CD4-positive, alpha-beta T cell (primary cell): Measurements from ENCODE around the gene YPEL5. TPM values are rescaled to one million over a fixed set of nuclear protein-coding genes. Genes with fewer than 3 reads are reported as not detected.

Experiments used
- ATAC-seq: fragments of 200-7000 bp; cut with Tn5 transposase; one replicate; pipeline ENCODE4 v1.10.0; 2022; ENCODE audit warnings: mild to moderate bottlenecking; ENCODE audit not compliant: poor library complexity
- CTCF ChIA-PET: fragments of 350-600 bp; sonication (Branson Sonifier 250); formaldehyde crosslinking; loops from one replicate; lab custom pipeline; 2021; ENCODE audit warnings: antibody characterized with exemption, inconsistent platforms; lab: Charles Lee
- POLR2A ChIA-PET: fragments of 350-600 bp; sonication (Branson Sonifier 250); formaldehyde crosslinking; loops from one replicate; lab custom pipeline; 2021; ENCODE audit warnings: antibody characterized with exemption, inconsistent platforms; lab: Charles Lee
- DNase-seq, 14 experiments: peaks; one replicate each; pipeline ENCODE4 v3.0.0-alpha.2; 2013 to 2020; ENCODE audit warnings: mixed read lengths in 2 of 14
- H3K27ac ChIP-seq, 2 donors: one replicate each; pipeline versions ENCODE4 v1.5.1 to v1.7.0; 2013; ENCODE audit warnings: low read length in 2 of 2, low read depth in 1 of 2, mild to moderate bottlenecking in 1 of 2
- H3K27me3 ChIP-seq, 2 experiments: 1 replicate in 1 of 2; 2 replicates in 1 of 2; pipeline versions ENCODE4 v1.6.1 to v1.7.0; 2013; ENCODE audit warnings: low read length in 2 of 2, control low read depth in 1 of 2, mild to moderate bottlenecking in 1 of 2, moderate library complexity in 1 of 2; ENCODE audit not compliant: insufficient read depth in 2 of 2, control insufficient read depth in 1 of 2
- H3K36me3 ChIP-seq: one replicate; pipeline ENCODE4 v1.6.1; 2013; ENCODE audit warnings: low read length, control low read depth; ENCODE audit not compliant: insufficient read depth
- H3K4me1 ChIP-seq: one replicate; pipeline ENCODE4 v1.6.1; 2013; ENCODE audit warnings: low read length, control low read depth; ENCODE audit not compliant: insufficient read depth
- H3K4me3 ChIP-seq: one replicate; pipeline ENCODE4 v1.5.1; 2013; ENCODE audit warnings: mild to moderate bottlenecking, low read length, moderate library complexity
- H3K9me3 ChIP-seq, 2 experiments: 1 replicate in 1 of 2; 2 replicates in 1 of 2; pipeline versions ENCODE4 v1.6.1 to v1.7.0; 2013; ENCODE audit warnings: low read length in 2 of 2, mild to moderate bottlenecking in 2 of 2, control low read depth in 1 of 2, moderate library complexity in 1 of 2; ENCODE audit not compliant: control insufficient read depth in 1 of 2, insufficient read depth in 1 of 2
- H3K27ac Mint-ChIP-seq: one replicate; pipeline ENCODE4 v1.8.0; 2020; ENCODE audit warnings: mixed read lengths
- H3K27me3 Mint-ChIP-seq: one replicate; pipeline ENCODE4 v1.8.0; 2021; ENCODE audit warnings: mixed read lengths
- H3K36me3 Mint-ChIP-seq: one replicate; pipeline ENCODE4 v1.8.0; 2021; ENCODE audit warnings: low read depth, mixed read lengths
- H3K4me1 Mint-ChIP-seq: one replicate; pipeline ENCODE4 v1.8.0; 2021; ENCODE audit warnings: low read depth, mixed read lengths
- H3K4me3 Mint-ChIP-seq: one replicate; pipeline ENCODE4 v1.8.0; 2020; ENCODE audit warnings: mild to moderate bottlenecking, mixed read lengths
- H3K9me3 Mint-ChIP-seq: one replicate; pipeline ENCODE4 v1.8.0; 2020; ENCODE audit warnings: mixed read lengths
- CTCF ChIP-seq: fragments of 200-600 bp; IDR thresholded peaks from one replicate; pipeline ENCODE4 v1.8.0; 2022; ENCODE audit warnings: antibody characterized with exemption, mild to moderate bottlenecking
- intact Hi-C, 2 experiments: fragments of 100-400 bp; cut with DNase I in 1 of 2; cut with micrococcal nuclease in 1 of 2; formaldehyde crosslinking; loops; one replicate each; pipeline versions ENCODE4 v1.15.1 to v1.9.0; 2023 to 2025; cut with DNase I, micrococcal nuclease
- total RNA-seq, 174 experiments: library from RNA in 2 of 174; stranded (reverse) in 2 of 174; gene quantifications; one replicate each; pipeline ENCODE4 v1.2.3 and lab custom pipeline; 2021 to 2026

YPEL5 gene
- total RNA-seq, 2 experiments from 2014 or later = 932 to 972 TPM

- intact Hi-C loops = loop anchor here (2.0 kb wide), 1 partner anchor 23 kb away; no protein-coding TSS in a partner anchor
- no peaks in the 10 kb centered on the region for H3K4me1 ChIP-seq
- Mint-ChIP-seq H3K4me3 (no peak overlapping the region), H3K27ac (no peak overlapping the region), H3K27me3 (peaks cover 3% of the 10 kb centered on the region), H3K4me1 (peaks cover 5% of the 10 kb centered on the region), H3K9me3 (no peaks in the 10 kb centered on the region), H3K36me3 (no peaks in the 10 kb centered on the region)
- no peaks in the 10 kb centered on the region for H3K27me3 ChIP-seq
- H3K27ac ChIP-seq = no peak overlapping the region
- CTCF ChIA-PET = interaction anchor here (0.9 to 1.7 kb wide), 2 partner anchors 11 to 51 kb away, joined by 4 to 5 read pairs; no protein-coding TSS in a partner anchor
- no peaks in the 10 kb centered on the region for H3K9me3 ChIP-seq
- no peaks in the 10 kb centered on the region for H3K36me3 ChIP-seq
- ATAC-seq = no peak
- no peak for TF ChIP-seq CTCF
- DNase-seq = no peak
- POLR2A ChIA-PET = interaction anchor here (0.9 kb wide), 1 partner anchor 598 kb away, joined by 3 read pairs; no protein-coding TSS in a partner anchor
- H3K4me3 ChIP-seq = no peak overlapping the region
Observed at GRCh38 chr2:30113617-30114293, 33.1 kb upstream of the YPEL5 start.

- H3K36me3 ChIP-seq = no peaks in the 10 kb centered on the region
- no peaks in the 10 kb centered on the region for H3K27me3 ChIP-seq
- H3K4me1 ChIP-seq = no peaks in the 10 kb centered on the region
- H3K27me3 Mint-ChIP-seq = peaks cover 9% of the 10 kb centered on the region
- no peak overlapping the region for H3K27ac Mint-ChIP-seq
- H3K4me3 ChIP-seq = no peak overlapping the region
- ATAC-seq = peak; percentile 54
- H3K4me1 Mint-ChIP-seq = peaks cover 5% of the 10 kb centered on the region
- no peak overlapping the region for H3K27ac ChIP-seq
- no peaks in the 10 kb centered on the region for H3K36me3 Mint-ChIP-seq
- ChIA-PET POLR2A (interaction anchor here (0.8 to 1.8 kb wide), 3 partner anchors 23 to 33 kb away, joined by 3 to 8 read pairs (median 4); partner anchors contain the start of gene YPEL5), CTCF (interaction anchor here (0.9 to 2.0 kb wide), 4 partner anchors 24 to 50 kb away, joined by 3 to 6 read pairs (median 5); partner anchors contain the start of gene YPEL5)
- intact Hi-C loops = loop anchor here (2.0 kb wide), 1 partner anchor 25 kb away; no protein-coding TSS in a partner anchor
- peak; percentile 27 to 74 (median 52) for DNase-seq
- TF ChIP-seq CTCF = peak; percentile 78
- no peaks in the 10 kb centered on the region for H3K9me3 Mint-ChIP-seq
- no peaks in the 10 kb centered on the region for H3K9me3 ChIP-seq
- no peak overlapping the region for H3K4me3 Mint-ChIP-seq
Observed at GRCh38 chr2:30115141-30115980, 31.4 kb upstream of the YPEL5 start.

- H3K4me1 ChIP-seq = no peaks in the 10 kb centered on the region
- no peaks in the 10 kb centered on the region for H3K9me3 ChIP-seq
- DNase-seq (no peak), ATAC-seq (no peak)
- no peaks in the 10 kb centered on the region for H3K27me3 ChIP-seq
- H3K4me3 Mint-ChIP-seq = no peak overlapping the region
- no peaks in the 10 kb centered on the region for H3K36me3 Mint-ChIP-seq
- H3K36me3 ChIP-seq = no peaks in the 10 kb centered on the region
- intact Hi-C loops = loop anchor here (2.0 kb wide), 1 partner anchor 25 kb away; no protein-coding TSS in a partner anchor
- H3K27me3 Mint-ChIP-seq = peaks cover 9% of the 10 kb centered on the region
- H3K9me3 Mint-ChIP-seq = no peaks in the 10 kb centered on the region
- peaks cover 5% of the 10 kb centered on the region for H3K4me1 Mint-ChIP-seq
- TF ChIP-seq CTCF = no peak
- H3K27ac Mint-ChIP-seq = no peak overlapping the region
- POLR2A ChIA-PET = interaction anchor here (1.2 to 1.8 kb wide), 2 partner anchors 30 to 32 kb away, joined by 4 to 8 read pairs; partner anchors contain the start of gene YPEL5
- H3K4me3 ChIP-seq = no peak overlapping the region
- CTCF ChIA-PET = interaction anchor here (0.9 to 2.0 kb wide), 4 partner anchors 25 to 49 kb away, joined by 3 to 6 read pairs (median 5); partner anchors contain the start of gene YPEL5
- no peak overlapping the region for H3K27ac ChIP-seq
Observed at GRCh38 chr2:30115981-30116285, 30.9 kb upstream of the YPEL5 start.
